GM18951 (cell line): Measurements from ENCODE around the gene ZMYM5.
"Not testable (repeated sequence)": the region's sequence is repeated elsewhere in the genome, so short reads cannot be mapped to it uniquely, and the experiment has no call there.

Experiments used
- POLR2A ChIP-seq: IDR thresholded peaks from 4 replicates; pipeline ENCODE4 v1.6.1; 2011; ENCODE audit warnings: mild to moderate bottlenecking; ENCODE audit not compliant: insufficient read length, insufficient read depth; ENCODE audit errors: extremely low read depth
- in situ Hi-C: fragments of 300-500 bp; cut with MboI; formaldehyde crosslinking; loops from one replicate; pipeline ENCODE4 v1.12.0; 2022; ENCODE audit warnings: low sequenced_read_pairs, mixed read lengths, inconsistent platforms; ENCODE audit not compliant: unreplicated experiment

The ZMYM5 gene

DNA sequence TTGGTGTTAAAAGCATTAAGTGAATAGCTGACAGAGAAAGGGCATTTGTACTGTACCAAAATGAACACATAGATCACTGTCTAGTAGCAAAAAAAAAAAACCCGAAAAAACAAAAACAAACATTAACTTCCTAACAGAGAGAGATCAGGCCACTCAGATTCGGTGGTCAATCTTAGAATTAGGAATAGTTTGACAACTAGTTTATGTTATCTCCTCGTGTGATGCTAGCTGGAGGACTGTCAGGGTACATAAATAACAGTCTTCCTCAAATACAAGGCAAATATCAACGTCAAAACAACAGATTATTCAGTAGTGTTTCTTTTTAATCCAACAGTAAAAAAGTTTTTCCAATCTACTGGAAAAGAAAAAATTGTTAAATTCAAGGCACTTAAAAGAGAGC is 1.7 kb downstream of the ZMYM5 start:
- in situ Hi-C loops: no loop called here
- TF ChIP-seq POLR2A: no peak

DNA sequence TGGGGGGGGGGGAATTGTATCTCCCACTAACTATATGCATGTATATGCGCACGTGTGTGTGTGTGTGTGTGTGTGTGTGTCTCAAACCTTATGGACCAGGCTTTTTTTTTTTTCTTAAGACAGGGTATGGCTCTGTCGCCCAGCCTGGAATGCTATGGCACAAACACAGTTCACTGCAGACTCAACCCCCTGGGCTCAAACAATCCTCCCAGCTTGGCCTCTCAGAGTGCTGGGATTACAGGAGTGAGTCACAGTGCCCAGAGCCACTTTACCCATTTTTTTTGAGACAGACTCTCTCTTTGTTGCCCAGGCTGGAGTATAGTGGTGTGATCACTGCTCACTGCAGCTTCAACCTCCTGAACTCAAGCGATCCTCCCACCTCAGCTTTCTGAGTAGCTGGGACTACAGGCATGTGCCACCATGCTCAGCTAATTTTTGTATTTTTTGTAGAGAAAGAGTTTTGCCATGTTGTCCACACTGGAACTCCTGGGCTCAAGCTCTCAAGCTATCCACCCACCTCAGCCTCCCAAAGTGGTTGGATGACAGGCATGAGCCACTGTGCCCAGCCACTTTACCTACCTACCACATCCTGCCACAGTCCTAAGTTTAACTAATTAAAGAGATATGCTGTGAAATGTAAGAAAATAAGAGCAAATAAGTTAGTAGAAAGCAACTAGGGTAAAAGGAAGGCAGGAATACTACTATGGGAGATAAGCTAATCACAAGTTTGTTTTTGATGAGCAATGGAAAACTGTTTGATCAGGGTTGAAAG is 2.4 kb downstream of the ZMYM5 start:
- in situ Hi-C loops: no loop called here
- no peak for TF ChIP-seq POLR2A

DNA sequence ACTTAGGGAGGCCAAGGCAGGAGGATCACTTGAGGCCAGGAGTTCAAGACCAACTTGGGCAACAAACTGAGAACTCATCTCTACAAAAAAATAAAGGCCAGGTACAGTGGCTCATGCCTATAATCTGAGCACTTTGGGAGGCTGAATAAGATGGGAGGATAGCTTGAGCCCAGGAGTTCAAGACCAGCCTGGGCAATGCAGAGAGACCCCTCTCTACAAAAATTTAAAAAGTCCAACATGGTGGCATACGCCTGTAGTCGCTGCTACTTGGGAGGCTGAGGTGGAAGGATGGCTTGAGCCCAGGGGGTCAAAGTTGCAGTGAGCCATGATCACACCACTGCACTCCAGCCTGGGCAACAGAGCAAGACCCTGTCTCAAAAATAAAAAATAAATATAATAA is 5.8 kb downstream of the ZMYM5 start:
- in situ Hi-C loops: not testable (repeated sequence)

DNA sequence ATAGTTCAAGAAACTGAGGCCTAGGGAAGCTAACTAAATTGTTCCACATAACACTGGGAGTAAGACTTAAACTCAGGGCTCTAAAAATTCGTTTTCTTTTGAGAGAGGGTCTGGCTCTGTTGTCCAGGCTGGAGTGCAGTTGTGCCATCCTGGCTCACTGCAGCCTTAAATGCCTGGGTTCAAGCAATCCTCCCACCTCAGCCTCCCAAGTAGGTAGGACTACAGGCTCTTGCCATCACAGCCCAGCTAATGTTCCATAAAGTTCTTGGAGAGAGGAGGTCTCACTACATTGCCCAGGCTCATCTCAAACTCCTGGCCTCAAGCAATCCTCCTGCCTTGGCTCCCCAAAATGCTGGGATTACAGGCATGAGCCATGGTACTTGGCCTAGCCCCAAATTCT is 10.7 kb downstream of the ZMYM5 start:
- in situ Hi-C loops: no loop called here
- TF ChIP-seq POLR2A: no peak

DNA sequence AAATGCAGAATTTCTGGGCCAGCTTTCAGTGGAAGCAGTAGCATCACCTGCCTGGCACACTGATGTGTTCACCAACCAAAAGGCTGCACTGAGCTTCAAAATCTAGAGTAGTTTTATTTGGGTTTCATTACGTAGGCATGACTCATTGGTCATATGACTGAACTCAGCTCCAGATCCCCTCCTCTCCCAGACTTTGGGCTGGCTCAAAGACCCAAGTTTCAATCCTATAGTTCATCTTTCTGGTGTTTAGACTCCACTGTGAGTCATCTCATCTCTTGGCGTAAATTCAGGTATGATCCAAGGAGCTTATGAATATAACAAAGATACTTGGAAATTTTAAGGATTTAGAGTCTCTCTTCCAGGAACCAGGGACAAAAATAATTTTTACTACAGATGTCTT is 17.7 kb downstream of the ZMYM5 start:
- in situ Hi-C loops: no loop called here
- no peak for TF ChIP-seq POLR2A

DNA sequence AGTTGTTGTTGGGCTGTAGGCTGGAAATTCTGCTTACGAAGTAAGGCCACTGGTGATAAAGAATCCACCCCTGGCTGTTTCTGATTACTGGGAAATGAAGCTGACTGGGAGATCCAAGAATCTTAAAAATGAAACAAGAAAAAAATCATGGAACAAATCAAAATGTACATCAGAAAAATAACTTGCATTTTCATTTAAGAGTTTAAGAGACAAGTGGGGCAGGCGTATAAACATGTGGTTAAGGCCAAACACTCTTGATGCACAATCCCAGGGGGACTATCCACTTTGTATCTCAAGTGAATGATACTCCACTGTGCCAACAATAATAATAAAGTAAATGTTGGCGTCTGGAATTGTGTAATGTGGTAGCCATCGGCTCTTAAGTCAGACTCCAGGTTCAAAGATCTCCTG is 24.6 kb downstream of the ZMYM5 start:
- TF ChIP-seq POLR2A: no peak
- in situ Hi-C loops: no loop called here

DNA sequence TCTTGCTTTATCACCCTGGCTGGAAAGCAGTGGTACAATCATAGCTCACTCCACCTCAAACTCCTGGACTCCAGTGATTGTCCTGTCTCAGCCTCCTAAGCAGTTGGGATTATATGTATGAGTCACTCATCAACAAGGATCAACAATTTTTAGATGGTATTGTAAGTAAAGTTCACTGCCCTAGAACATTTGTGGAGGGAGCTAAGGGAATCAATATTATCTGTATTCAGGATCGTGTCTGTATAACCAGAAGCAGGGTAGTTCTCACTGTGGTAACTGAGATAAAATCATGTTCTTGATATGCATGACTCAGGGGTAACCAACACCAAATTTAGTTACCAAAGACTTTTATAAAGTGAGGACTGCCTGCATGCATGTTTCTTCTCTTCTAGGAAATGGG is 27.0 kb downstream of the ZMYM5 start:
- in situ Hi-C loops: no loop called here

DNA sequence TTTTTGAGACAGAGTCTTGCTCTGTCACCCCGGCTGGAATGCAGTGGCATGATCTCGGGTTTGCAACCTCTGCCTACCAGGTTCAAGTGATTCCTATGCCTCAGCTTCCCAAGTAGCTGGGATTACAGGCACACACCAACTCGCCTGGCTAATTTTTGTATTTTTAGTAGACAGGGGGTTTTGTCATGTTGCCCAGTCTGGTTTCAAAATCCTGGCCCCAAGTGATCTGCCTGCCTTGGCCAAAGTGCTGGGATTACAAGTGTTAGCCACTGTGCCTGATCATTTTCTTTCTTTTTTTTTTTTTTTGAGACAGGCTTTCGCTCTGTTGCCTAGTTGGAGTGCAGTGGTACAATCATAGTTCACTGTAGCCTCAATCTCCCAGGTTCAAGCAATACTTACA is 28.7 kb downstream of the ZMYM5 start:
- in situ Hi-C loops: no loop called here
- TF ChIP-seq POLR2A: no peak

More for the DNA sequence above, 27.0 kb downstream of the ZMYM5 start:
- TF ChIP-seq POLR2A: no peak

DNA sequence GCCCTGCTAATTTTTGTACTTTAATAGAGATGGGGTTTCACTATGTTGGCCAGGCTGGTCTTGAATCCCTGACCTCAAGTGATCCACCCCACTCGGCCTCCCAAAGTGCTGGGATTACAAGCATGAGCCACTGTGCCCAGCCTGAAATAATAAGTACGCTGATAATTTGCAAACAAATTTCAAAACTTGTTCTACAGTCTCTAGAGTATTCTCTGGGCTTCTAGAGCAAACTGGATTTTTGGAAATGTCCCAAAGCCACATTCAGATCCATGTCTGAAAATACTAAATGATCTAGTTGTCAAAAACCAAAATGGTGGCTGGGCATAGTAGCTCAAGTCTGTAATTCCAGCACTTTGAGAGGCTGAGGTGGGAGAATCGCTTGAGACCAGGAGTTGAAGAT is 40.8 kb downstream of the ZMYM5 start:
- in situ Hi-C loops: no loop called here
- no peak for TF ChIP-seq POLR2A

DNA sequence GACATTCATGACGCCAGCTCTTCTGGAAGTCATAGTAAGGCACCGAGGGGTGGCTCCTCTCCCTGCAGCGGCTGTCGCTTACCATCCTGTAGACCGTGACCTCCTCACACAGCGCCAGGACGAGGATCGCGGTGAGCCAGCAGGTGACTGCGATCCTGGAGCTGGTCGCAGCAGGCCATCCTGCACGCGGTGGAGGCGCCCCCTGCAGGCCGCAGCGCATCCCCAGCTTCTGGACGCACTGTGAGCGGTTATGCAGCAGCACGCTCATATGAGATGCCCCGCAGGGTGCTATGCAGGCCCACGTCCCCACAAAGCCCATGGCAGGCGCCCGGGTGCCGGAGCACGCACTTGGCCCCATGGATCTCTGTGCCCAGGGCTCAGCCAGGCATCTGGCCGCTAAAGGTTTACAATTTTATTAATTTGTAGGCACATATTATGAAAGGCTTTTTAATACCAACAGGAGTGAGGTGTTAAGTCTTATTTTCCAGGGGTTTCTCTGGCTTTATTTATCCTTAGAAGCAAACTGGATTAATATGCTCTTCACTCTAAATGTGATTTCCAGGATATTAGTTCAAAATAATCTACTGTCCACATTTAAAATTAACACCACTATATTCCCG is 45.1 kb downstream of the ZMYM5 start:
- in situ Hi-C loops: no loop called here
- TF ChIP-seq POLR2A: no peak

DNA sequence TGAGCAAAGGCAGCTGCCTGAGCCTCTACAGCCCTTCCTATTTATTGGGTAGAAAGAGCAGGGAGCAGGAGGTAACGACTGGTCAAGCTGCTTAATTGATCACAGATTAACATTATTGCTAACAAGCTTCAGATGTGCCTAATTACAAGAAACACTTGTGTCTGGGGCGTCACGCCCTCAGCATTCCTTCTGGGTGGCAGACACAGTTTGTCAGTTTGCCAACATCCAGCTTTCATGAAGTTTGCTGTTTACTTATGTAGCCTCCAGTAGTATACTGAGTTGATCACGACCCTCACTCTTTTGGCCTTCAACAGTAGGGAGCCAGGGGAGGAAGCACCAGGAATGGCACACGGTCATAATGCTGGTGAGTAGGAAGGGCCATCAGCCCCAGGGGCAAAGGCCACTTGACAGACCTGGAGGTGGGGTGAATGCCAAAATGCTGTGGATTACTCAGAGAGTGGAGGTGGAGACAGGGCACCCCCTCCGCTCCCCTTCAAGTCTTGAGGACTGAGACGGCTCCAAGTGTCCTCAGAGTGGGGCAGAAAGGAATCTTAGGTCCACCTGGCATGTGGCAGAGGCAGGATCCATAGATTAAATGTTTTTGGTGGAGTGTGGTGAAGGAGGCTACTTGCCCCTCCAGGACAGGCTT is 45.8 kb downstream of the ZMYM5 start:
- no peak for TF ChIP-seq POLR2A
- in situ Hi-C loops: no loop called here

DNA sequence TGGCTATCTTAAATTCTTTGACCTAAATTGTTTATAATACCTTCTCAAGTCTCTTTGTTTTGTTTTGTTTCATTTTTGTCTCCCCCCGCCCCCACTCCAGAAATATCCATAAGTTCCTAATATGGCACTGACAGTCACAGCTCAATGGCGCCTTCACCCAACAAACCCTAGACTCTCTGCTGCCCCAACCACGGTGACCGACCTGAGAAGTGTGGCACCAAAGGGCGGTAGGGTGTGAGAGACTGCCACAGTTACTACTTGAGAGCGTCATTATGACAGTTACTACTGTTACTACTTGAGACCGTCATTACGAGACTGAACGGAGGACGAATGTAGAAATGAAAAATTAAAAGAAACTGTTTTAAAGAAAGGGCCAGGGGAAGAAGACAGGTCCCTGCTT is 46.3 kb downstream of the ZMYM5 start:
- in situ Hi-C loops: no loop called here
- no peak for TF ChIP-seq POLR2A

DNA sequence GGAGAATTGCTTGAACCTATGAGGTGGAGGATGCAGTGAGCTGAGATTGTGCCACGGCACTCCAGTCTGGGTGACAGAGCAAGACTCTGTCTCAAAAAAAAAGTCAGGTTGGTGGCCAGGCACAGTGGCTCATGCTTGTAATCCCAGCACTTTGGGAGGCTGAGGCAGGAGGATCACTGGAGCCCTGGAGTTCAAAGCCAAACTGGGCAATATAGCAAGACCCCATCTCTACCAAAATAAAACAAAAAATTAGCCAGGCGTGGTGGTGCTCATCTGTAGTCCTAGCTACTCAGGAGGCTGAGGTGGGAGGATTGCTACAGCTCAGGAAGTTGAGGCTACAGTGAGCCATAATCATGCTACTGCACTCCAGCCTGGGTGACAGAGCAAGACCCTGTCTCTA is 47.6 kb downstream of the ZMYM5 start:
- in situ Hi-C loops: not testable (repeated sequence)
